HepG2 (cell line): ENCODE measurements around the gene PIBF1. TPM values are rescaled to one million over a fixed set of nuclear protein-coding genes. Genes with fewer than 3 reads are reported as not detected.

Experiments
- ARNTL ChIP-seq: sonication (generic); formaldehyde crosslinking; IDR thresholded peaks from 2 replicates; pipeline ENCODE4 v1.4.0; 2020; ENCODE audit warnings: mild to moderate bottlenecking, missing genetic modification reagents
- DMAP1 ChIP-seq: IDR thresholded peaks from 2 replicates; pipeline ENCODE4 v1.6.1; 2016
- GATA4 ChIP-seq: sonication (generic); IDR thresholded peaks from 2 replicates; pipeline ENCODE4 v1.6.1; 2016; ENCODE audit warnings: antibody characterized with exemption, low read depth, borderline replicate concordance
- HNF1B ChIP-seq: sonication (generic); formaldehyde crosslinking; IDR thresholded peaks from 2 replicates; pipeline ENCODE4 v1.5.1; 2020; ENCODE audit warnings: mild to moderate bottlenecking, moderate library complexity, missing genetic modification reagents
- KAT8 ChIP-seq: IDR thresholded peaks from 2 replicates; pipeline ENCODE4 v1.6.1; 2016; ENCODE audit warnings: missing genetic modification reagents, missing compliant biosample characterization
- KDM3A ChIP-seq: IDR thresholded peaks from 2 replicates; pipeline ENCODE4 v1.6.1; 2018; ENCODE audit warnings: low read depth, missing compliant biosample characterization
- MYPOP ChIP-seq: sonication (generic); formaldehyde crosslinking; IDR thresholded peaks from 2 replicates; pipeline ENCODE4 v1.8.1; 2023; ENCODE audit warnings: mild to moderate bottlenecking, moderate library complexity, missing genetic modification reagents
- NPAS2 ChIP-seq: sonication (generic); formaldehyde crosslinking; IDR thresholded peaks from 2 replicates; pipeline ENCODE4 v1.8.0; 2022; ENCODE audit warnings: mild to moderate bottlenecking, missing genetic modification reagents, borderline replicate concordance
- PITX1 ChIP-seq: sonication (generic); formaldehyde crosslinking; IDR thresholded peaks from 2 replicates; pipeline ENCODE4 v1.5.1; 2020; ENCODE audit warnings: mild to moderate bottlenecking, missing genetic modification reagents
- RELA ChIP-seq: sonication (generic); formaldehyde crosslinking; IDR thresholded peaks from 2 replicates; pipeline ENCODE4 v1.4.0; 2020; ENCODE audit warnings: missing genetic modification reagents
- TAF15 ChIP-seq: fragments of 200-400 bp; formaldehyde crosslinking; IDR thresholded peaks from one replicate; pipeline ENCODE4 v1.6.1; 2018; ENCODE audit warnings: mild to moderate bottlenecking, low read depth, low read length; ENCODE audit not compliant: poor library complexity, severe bottlenecking
- ZBTB40 ChIP-seq, 2 experiments: fragments of 450-650 bp in 1 of 2; sonication (generic) in 1 of 2; formaldehyde crosslinking in 1 of 2; IDR thresholded peaks; 2 replicates each; pipeline versions ENCODE4 v1.6.1 to v1.8.0; 2016 to 2022; ENCODE audit warnings: antibody characterized with exemption in 1 of 2, mild to moderate bottlenecking in 1 of 2, missing genetic modification reagents in 1 of 2
- ZBTB7A ChIP-seq: sonication (generic); formaldehyde crosslinking; IDR thresholded peaks from 2 replicates; pipeline ENCODE4 v1.8.0; 2022; ENCODE audit warnings: mild to moderate bottlenecking, missing genetic modification reagents
- ZNF3 ChIP-seq: IDR thresholded peaks from 2 replicates; pipeline ENCODE4 v1.7.0; 2017; ENCODE audit warnings: inconsistent platforms
- ZNF326 ChIP-seq: sonication (generic); formaldehyde crosslinking; IDR thresholded peaks from 2 replicates; pipeline ENCODE4 v1.4.0; 2020; ENCODE audit warnings: missing genetic modification reagents, borderline replicate concordance
- ZNF460 ChIP-seq: sonication (generic); formaldehyde crosslinking; IDR thresholded peaks from 2 replicates; pipeline ENCODE4 v1.5.1; 2020; ENCODE audit warnings: missing genetic modification reagents, mild to moderate bottlenecking, borderline replicate concordance
- ZNF496 ChIP-seq: sonication (generic); formaldehyde crosslinking; IDR thresholded peaks from 2 replicates; pipeline ENCODE4 v1.8.1; 2023; ENCODE audit warnings: mild to moderate bottlenecking, moderate library complexity, missing genetic modification reagents; ENCODE audit not compliant: insufficient replicate concordance
- polyA plus RNA-seq, 8 experiments: library from polyadenylated mRNA; depleted of rRNA in 3 of 8; stranded (reverse) in 7 of 8; unstranded in 1 of 8; fragments of >200 nt; fragmentation: Illumina TruSeq in 4 of 8; extraction: Trizol in 4 of 8; gene quantifications; 2 replicates each; pipeline versions ENCODE4 v1.2.1 to v1.2.3, GENCODE V29; 2011 to 2016; ENCODE audit warnings: low read depth in 4 of 8, missing spikeins in 1 of 8, mixed read lengths in 1 of 8; ENCODE audit not compliant: insufficient read depth in 1 of 8
- total RNA-seq, 5 experiments: library from RNA; depleted of rRNA; stranded (reverse); fragments of >200 nt; fragmentation: Illumina TruSeq; extraction: Trizol; gene quantifications; 2 replicates each; pipeline ENCODE4 v1.2.3, GENCODE V29; 2016; ENCODE audit warnings: low read depth in 1 of 5

The PIBF1 gene
- total and polyA plus RNA-seq, 2 of the 13 experiments (the other 11 are each of a cell fraction or from before 2014, with no cell fraction given) = 4.2 to 15.8 TPM

- TF ChIP-seq MYPOP = peak; percentile 76
- no peak for TF ChIP-seq ZNF496
- TF ChIP-seq KDM3A (CRISPR knock-in tag) = 0 out of 2 replicates have a peak, but pooled peaks have one; percentile 31
- peak; percentile 94 for TF ChIP-seq KAT8 (CRISPR knock-in tag)
- TF ChIP-seq HNF1B (CRISPR knock-in tag) = no peak; the same call in 1 of the 2 replicates
- TF ChIP-seq RELA (CRISPR knock-in tag) = no peak
- TF ChIP-seq DMAP1 = peak; percentile 74; the same call in 1 of the 2 replicates
- no peak for TF ChIP-seq ZNF460 (CRISPR knock-in tag)
- no peak for TF ChIP-seq ZNF3 (CRISPR knock-in tag)
- peak; percentile 62 for TF ChIP-seq PITX1 (CRISPR knock-in tag)
- TF ChIP-seq GATA4 = no peak
- no peak for TF ChIP-seq NPAS2
- TF ChIP-seq ZNF326 = no peak
- no peak for TF ChIP-seq TAF15
- TF ChIP-seq ZBTB40 (IDR thresholded peaks at IDR 0.05) = peak; percentile 84
- 0 out of 2 replicates have a peak, but pooled peaks have one; percentile 17 for TF ChIP-seq ZBTB40 (CRISPR knock-in tag; IDR thresholded peaks at IDR 0.05)
- TF ChIP-seq ZBTB7A (CRISPR knock-in tag) = no peak
- TF ChIP-seq ARNTL = peak; percentile 60; the same call in 1 of the 2 replicates
Observed at GRCh38 chr13:72781451-72782439, at the start of gene PIBF1, which contains the start of gene DIS3 (continued).
